Suppressor macrophage treated with lipopolysaccharide for 4 hours (primary cell): Measurements from ENCODE around the gene SSX7.
A peak's percentile ranks its signal among the peaks of the same experiment; 100 is the strongest.
"Not testable (repeated sequence)": the region's sequence is repeated elsewhere in the genome, so short reads cannot be mapped to it uniquely, and the experiment has no call there.

ENCODE experiments used
- DNase-seq: peaks from one replicate; pipeline ENCODE4 v3.0.0-alpha.2; 2020

The SSX7 gene, protein sequence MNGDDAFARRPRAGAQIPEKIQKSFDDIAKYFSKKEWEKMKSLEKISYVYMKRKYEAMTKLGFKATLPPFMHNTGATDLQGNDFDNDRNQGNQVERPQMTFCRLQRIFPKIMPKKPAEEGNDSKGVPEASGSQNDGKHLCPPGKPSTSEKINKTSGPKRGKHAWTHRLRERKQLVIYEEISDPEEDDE

DNA sequence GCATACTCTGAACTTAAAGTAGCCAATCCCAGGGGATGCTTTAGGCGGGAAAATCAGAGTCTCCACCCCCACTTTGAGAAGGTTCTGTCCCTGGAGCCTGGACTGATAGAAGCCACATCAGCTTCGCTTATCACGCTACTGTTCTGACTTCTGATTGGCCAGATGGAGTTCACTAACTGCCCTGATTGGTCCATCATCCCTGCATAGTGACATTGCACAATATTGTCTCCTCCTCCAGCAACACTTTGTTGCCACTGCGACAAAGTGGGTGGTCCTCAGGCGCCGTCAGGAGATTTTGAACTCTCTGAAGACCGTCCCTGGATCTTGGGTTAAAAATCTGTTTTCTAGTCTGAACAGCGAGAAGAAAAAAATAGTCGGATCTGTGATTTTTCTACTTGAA, at the start of gene SSX7:
Gene SSX7, minus strand, starts transcription at position 101 of the 400 bp plus-strand sequence. CDS start 1,428 bp downstream, outside the sequence.
- DNase-seq, result not testable (repeated sequence)

DNA sequence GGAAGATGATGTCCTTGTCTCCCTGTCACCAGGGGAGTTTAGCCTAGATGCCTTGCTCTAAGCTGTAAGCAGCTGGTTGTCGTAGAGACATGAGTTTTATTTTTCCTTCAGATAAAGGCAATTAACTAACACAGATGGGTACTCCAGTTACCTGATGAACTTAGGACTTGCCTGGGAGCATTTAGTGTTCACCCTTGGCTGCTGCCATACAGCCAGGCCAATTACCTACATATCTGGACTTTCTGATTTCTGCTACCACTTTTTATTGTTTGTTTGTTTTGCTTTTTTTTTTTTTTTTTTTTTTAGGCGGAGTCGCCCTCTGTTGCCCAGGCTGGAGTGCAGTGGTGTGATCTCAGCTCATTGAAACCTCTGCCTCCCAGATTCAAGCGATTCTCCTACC, 37.3 kb upstream of the SSX7 start:
- DNase-seq, result not testable (repeated sequence)

DNA sequence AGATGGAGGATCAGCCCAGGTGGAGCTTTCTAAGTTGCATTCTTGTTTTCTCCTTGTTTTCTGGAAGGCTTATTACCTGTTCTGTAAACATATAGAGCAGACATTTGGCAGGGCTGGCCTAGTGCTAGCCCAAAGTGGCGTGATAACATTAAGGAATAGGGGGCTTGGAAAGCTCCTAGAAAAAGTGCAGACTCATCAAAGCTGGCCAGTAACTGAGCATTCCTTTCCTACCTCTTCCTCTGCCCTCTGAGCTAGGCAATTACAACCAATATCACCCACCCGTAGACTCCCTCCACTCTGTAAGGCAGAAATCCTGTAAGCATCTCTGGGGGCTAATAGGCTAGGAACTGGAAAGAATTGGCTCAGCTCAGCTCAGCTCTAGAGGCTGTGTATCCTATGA, 7.5 kb upstream of the SSX7 start:
- not testable (repeated sequence) for DNase-seq

DNA sequence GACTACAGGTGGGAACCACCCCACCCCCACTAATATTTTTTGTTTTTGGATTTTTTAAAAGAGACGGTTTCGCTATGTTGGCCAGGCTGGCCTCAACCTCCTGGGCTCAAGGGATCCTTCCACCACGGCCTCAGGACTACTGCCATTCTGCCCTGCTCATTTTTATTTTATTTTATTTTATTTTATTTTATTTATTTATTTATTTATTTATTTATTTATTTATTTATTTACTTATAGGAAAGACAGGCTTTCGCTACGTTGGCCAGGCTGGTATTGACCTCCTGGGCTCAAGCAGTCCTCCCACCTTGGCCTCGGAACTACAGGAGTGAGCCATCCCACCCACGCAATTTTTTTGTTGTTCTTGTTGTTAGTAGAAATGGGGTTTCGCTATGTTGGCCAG, 775 bp upstream of the SSX7 start:
- not testable (repeated sequence) for DNase-seq

DNA sequence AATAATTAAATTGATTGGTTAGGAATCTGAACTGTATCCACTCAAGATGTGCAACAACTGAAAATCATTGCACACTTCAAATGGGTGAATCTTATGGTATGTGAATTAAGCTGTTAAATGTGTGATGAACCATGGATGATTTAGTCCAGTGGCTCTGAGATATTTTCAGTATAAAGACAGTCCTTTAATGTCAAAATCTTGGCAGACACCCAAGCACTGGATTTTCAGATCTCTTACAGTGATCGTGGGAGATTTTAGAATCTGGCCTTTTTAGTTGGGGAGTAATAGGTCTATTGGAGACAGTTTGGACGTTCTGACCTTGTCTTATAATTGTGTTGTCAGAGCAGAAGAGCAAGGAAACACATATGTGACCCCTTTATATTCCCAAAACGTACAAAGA, 4.0 kb downstream of the SSX7 start:
- not testable (repeated sequence) for DNase-seq

DNA sequence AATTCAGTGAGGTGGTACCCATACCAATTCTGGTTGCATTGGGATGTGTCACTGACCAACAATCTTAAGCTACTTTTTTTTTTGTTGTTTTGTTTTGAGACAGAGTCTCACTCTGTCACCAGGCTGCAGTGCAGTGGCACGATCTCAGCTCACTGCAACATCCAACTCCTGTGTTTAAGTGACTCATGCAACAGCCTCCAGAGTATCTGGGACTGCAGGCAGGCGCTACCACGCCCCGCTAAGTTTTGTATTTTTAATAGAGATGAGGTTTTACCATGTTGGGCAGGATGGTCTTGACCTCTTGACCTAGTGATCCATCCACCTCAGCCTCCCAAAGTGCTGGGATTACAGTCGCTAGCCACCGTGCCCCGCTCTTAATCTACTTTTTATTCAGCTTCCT, 5.7 kb downstream of the SSX7 start:
- DNase-seq, result not testable (repeated sequence)

DNA sequence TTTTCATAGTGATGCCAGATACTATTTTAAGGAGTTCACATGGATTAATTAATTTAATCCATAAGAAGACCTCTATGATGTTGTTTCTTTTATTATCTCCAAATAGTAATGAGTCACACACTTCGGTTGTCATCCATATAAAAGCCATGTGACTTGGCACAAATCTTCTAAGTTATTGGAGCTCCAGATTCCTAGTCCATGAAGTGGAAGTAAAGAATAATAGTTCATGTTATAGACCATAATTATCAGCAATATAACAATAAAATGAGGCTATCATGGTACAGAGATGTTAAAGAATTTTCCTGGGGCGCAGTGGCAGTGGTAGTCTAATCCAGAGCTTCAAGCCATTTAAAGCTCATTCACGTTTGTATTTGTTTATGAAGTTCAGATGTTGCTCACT, 26.2 kb downstream of the SSX7 start:
- DNase-seq, result not testable (repeated sequence)

DNA sequence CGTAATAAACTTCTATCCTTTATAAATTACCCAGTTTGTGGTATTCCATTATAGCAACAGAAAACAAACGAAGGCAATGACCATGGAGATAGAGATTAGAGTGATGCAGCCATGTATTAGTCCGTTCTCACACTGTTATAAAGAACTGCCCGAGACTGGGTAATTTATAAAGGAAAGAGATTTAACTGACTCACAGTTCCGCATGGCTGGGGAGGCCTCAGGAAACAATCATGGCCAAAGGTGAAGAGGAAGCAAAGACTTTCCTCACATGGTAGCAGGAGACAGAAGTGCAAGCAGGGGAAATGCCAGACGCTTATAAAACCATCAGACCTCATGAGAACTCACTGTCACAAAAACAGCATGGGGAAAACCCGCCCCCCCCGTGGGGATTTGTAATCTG, 34.0 kb downstream of the SSX7 start:
- DNase-seq, result peak; percentile 0

DNA sequence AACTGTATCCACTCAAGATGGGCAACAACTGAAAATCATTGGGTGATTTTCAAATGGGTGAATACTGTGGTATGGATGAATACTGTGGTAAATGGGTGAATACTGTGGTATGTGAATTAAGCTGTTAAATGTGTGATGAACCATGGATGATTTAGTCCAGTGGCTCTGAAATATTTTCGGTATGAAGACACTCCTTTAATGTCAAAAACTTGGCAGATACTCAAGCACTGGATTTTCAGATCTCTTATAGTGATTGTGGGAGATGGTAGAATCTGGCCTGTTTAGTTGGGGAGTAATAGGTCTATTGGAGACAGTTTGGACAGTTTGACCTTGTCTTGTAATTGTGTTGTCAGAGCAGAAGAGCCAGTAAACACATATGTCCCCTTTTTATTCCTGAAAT, 45.7 kb downstream of the SSX7 start:
- DNase-seq, result no peak

DNA sequence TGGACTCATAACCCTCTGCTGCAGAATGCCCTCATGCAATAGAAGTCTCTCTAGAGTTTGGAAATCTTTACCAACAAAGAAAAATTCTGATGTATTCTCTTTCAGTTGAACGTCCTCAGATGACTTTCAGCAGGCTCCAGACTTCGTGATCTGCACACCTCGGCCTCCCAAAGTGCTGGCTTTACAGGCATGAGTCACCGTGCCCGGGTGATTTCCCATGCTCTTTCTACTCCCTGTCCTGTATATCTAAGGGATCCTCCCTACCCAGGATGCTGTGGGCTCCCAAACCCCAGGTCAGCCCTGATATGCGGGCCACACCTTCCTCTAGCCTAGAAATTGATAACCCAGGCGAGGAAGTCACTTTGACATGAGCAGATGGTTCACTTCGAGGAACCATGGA, 51.5 kb downstream of the SSX7 start:
- not testable (repeated sequence) for DNase-seq

DNA sequence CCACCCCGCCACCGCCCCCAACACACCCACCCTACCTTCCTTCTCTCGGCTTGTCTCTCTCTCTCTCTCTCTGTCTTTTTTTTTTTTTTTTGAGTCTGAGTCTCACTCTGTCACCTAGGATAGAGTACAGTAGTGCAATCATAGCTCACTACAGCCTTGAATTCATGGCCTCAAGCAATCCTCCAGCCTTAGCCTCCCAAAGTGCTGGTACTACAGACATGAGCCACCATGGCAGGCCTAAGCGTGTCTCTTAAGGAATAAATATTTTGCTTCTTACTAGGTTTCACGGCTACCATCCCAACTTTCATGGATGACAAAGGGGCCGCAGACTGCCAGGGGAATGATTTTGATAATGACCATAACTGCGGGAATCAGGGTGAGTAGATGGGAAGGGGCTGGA, 55.8 kb downstream of the SSX7 start:
- no peak for DNase-seq

DNA sequence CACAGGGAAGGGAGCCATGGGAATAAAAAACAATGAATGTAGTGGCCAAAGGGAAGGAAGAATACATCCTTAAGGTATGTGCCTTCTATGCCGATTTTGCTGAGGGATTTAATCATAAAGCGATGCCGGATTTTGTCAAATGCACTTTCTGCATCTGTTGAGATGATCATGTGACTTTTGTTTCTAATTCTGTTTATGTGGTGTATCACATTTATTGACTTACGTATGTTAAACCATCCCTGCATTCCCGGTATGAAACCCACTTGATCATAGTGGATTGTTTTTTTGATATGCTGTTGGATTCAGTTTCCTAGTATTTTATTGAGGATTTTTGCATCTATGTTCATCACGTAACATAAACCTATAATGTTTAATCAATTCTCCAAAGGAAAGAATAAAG, 60.0 kb downstream of the SSX7 start:
- DNase-seq, result no peak
